Neural crest cell (in vitro differentiated cells): ENCODE results near the gene SP140. TPM values are rescaled to one million over a fixed set of nuclear protein-coding genes. Genes with fewer than 3 reads are reported as not detected.

Experiments used
- DNase-seq: peaks from one replicate; pipeline ENCODE4 v3.0.0; 2021; ENCODE audit warnings: low read depth, mixed read lengths, low spot score
- H3K27ac Mint-ChIP-seq: one replicate; pipeline ENCODE4 v1.8.0; 2021; ENCODE audit warnings: mild to moderate bottlenecking, mixed read lengths; ENCODE audit not compliant: unreplicated experiment
- H3K27me3 Mint-ChIP-seq: 2 replicates; pipeline ENCODE4 v1.8.0; 2021; ENCODE audit warnings: low read depth, mild to moderate bottlenecking, mixed read lengths
- H3K36me3 Mint-ChIP-seq: 2 replicates; pipeline ENCODE4 v1.8.0; 2021; ENCODE audit warnings: low read depth, mild to moderate bottlenecking, mixed read lengths
- H3K4me1 Mint-ChIP-seq: 2 replicates; pipeline ENCODE4 v1.8.0; 2021; ENCODE audit warnings: mixed read lengths
- H3K4me3 Mint-ChIP-seq: one replicate; pipeline ENCODE4 v1.8.0; 2021; ENCODE audit warnings: mild to moderate bottlenecking, mixed read lengths
- H3K9me3 Mint-ChIP-seq: 2 replicates; pipeline ENCODE4 v1.8.0; 2021; ENCODE audit warnings: mixed read lengths
- total RNA-seq: library from RNA; stranded (reverse); gene quantifications from 2 replicates; pipeline ENCODE4 v1.2.1, GENCODE V29; 2021
- TF ChIP-seq, protein P1 (sequence below): fragments of 200-600 bp; sonication (generic); conservative IDR thresholded peaks from 2 replicates; pipeline ENCODE4 v1.5.0; 2021; ENCODE audit warnings: antibody characterized with exemption, mild to moderate bottlenecking

SP140 gene
- total RNA-seq, 1 donor from 2014 or later = not detected

DNA sequence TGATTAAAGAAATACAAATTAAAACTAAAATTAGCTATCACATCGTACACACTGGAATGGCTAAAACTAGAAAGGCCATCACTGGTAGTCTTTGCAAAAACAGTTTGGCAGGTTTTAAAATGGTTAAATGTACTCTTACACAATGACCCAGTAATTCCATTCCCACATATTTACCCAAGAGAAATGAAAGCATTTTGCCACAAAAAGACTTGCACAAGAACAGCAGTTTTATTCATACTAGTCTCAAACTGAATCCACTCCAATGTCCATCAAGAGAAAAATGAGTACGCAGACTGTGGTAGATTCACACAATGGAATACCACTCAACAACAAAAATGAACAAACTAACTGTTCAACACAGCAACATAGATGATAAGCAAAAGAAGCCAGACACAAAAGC, 130.5 kb downstream of the SP140 start:
- TF ChIP-seq, protein P1, sequence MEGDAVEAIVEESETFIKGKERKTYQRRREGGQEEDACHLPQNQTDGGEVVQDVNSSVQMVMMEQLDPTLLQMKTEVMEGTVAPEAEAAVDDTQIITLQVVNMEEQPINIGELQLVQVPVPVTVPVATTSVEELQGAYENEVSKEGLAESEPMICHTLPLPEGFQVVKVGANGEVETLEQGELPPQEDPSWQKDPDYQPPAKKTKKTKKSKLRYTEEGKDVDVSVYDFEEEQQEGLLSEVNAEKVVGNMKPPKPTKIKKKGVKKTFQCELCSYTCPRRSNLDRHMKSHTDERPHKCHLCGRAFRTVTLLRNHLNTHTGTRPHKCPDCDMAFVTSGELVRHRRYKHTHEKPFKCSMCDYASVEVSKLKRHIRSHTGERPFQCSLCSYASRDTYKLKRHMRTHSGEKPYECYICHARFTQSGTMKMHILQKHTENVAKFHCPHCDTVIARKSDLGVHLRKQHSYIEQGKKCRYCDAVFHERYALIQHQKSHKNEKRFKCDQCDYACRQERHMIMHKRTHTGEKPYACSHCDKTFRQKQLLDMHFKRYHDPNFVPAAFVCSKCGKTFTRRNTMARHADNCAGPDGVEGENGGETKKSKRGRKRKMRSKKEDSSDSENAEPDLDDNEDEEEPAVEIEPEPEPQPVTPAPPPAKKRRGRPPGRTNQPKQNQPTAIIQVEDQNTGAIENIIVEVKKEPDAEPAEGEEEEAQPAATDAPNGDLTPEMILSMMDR = no peak
- Mint-ChIP-seq H3K27me3 (no peaks in the 10 kb centered on the region), H3K4me3 (no peak overlapping the region)

DNA sequence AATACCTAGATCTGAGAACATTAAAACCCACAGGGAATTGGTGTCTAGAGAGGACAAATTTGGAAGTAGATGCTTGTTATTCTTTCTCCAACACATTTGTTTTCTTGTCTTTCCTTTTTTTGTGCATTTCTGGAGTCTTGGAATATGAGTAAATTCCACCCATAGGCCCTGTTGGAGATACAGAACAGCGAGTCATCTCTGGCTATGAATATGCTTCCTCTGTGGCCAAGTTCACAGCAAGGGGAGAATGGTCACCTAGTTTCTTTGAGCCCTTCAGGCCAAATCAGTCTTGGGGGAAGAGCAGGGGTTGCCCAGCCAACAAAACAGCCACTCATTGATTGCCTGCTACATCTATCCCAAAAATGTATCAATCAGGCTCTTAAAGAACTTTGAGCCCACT, 132.8 kb downstream of the SP140 start:
- H3K9me3 Mint-ChIP-seq = peaks cover 4% of the 10 kb centered on the region
- H3K27ac Mint-ChIP-seq = no peak overlapping the region
- no peaks in the 10 kb centered on the region for H3K4me1 Mint-ChIP-seq
- H3K4me3 Mint-ChIP-seq = no peak overlapping the region
- DNase-seq = no peak
- peaks cover 4% of the 10 kb centered on the region for H3K27me3 Mint-ChIP-seq
- no peaks in the 10 kb centered on the region for H3K36me3 Mint-ChIP-seq
- TF ChIP-seq, protein P1 = no peak

More for the DNA sequence above, 130.5 kb downstream of the SP140 start:
- H3K27ac Mint-ChIP-seq = no peak overlapping the region
- H3K9me3 Mint-ChIP-seq = peaks cover 4% of the 10 kb centered on the region
- no peaks in the 10 kb centered on the region for H3K4me1 Mint-ChIP-seq
- H3K36me3 Mint-ChIP-seq = no peaks in the 10 kb centered on the region
- no peak for DNase-seq

GRCh38 chr2:230360028-230360427, 134.5 kb downstream of the SP140 start:
- H3K36me3 Mint-ChIP-seq = no peaks in the 10 kb centered on the region
- no peak overlapping the region for H3K4me3 Mint-ChIP-seq
- TF ChIP-seq, protein P1 = no peak
- DNase-seq = no peak
- H3K9me3 Mint-ChIP-seq = peaks cover 4% of the 10 kb centered on the region
- H3K27ac Mint-ChIP-seq = no peak overlapping the region
- H3K27me3 Mint-ChIP-seq = peaks cover 6% of the 10 kb centered on the region
- H3K4me1 Mint-ChIP-seq = no peaks in the 10 kb centered on the region

DNA sequence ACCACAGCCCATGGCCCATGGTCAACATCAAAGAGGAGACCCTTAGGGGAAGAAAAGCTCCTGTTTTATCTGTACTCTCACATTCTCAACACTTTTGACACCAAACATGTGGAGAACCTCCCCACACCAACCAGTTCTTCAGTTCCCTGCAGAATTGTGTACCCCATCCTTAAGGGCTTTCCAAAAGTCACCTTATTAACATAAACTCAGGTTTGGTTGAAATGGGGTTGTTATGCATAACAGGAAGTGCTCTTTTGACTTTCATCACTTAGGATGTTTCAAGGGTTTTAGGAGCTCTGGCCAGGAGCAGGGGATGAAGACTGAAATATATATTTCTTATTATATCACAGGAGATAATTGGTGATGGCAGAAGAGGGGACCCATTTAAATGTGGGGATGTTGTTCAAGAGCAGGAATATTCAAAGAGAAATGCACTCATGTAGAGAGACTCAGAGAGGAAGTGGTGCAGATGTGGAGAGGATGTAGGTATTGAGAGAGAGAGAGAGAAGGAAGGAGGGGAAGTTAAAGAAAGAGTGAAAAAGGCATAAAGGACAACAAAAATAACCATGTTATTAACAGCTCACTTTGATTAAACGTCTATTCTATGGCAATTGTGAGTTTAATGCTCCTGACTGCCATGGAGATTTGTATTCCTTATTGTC, 136.6 kb downstream of the SP140 start:
- H3K36me3 Mint-ChIP-seq = no peaks in the 10 kb centered on the region
- no peak overlapping the region for H3K4me3 Mint-ChIP-seq
- H3K9me3 Mint-ChIP-seq = peaks cover 4% of the 10 kb centered on the region
- no peak overlapping the region for H3K27ac Mint-ChIP-seq
- TF ChIP-seq, protein P1 = no peak
- no peaks in the 10 kb centered on the region for H3K4me1 Mint-ChIP-seq
- DNase-seq = no peak
- peaks cover 6% of the 10 kb centered on the region for H3K27me3 Mint-ChIP-seq

Other genes starting within 250 kb of the SP140 start
- gene SLC16A14, start 156.8 kb upstream of the SP140 start, total RNA-seq = 13.0 and 14.2 TPM in 2 replicates
- 5.3 and 5.6 TPM in 2 replicates for gene SP110, start 5.8 kb upstream of the SP140 start, total RNA-seq
- 1.8 and 2.2 TPM in 2 replicates for gene SP140L, start 101.5 kb downstream of the SP140 start, total RNA-seq
- gene SP100, start 190.5 kb downstream of the SP140 start, total RNA-seq = not detected in 2 replicates